Mesenchymal stem cell (in vitro differentiated cells and primary cell): Measurements from ENCODE around the gene IL9.

Experiments used
- DNase-seq: peaks from one replicate; pipeline ENCODE4 v3.0.0-alpha.2; 2013
- H2AFZ ChIP-seq: one replicate; pipeline ENCODE4 v1.6.1; 2013; ENCODE audit warnings: low read depth, mild to moderate bottlenecking, control low read depth, inconsistent platforms, low read length, moderate library complexity
- H2AK5ac ChIP-seq: 2 replicates; pipeline ENCODE4 v1.6.1; 2013; ENCODE audit warnings: low read length, moderate library complexity, mild to moderate bottlenecking, inconsistent platforms; ENCODE audit not compliant: severe bottlenecking
- H2BK120ac ChIP-seq: one replicate; pipeline ENCODE4 v1.6.1; 2013; ENCODE audit warnings: low read depth, mild to moderate bottlenecking, inconsistent platforms, low read length, moderate library complexity
- H2BK12ac ChIP-seq, 2 experiments: one replicate each; pipeline ENCODE4 v1.6.1; 2013; ENCODE audit warnings: inconsistent platforms in 2 of 2, low read length in 2 of 2, mild to moderate bottlenecking in 2 of 2, moderate library complexity in 2 of 2, control low read depth in 1 of 2
- H2BK15ac ChIP-seq: one replicate; pipeline ENCODE4 v1.6.1; 2013; ENCODE audit warnings: mild to moderate bottlenecking, low read depth, inconsistent platforms; ENCODE audit not compliant: poor library complexity, severe bottlenecking
- H2BK5ac ChIP-seq: 2 replicates; pipeline ENCODE4 v1.6.1; 2013; ENCODE audit warnings: low read depth, mild to moderate bottlenecking, low read length, control low read depth, inconsistent platforms; ENCODE audit not compliant: poor library complexity, severe bottlenecking
- H3K14ac ChIP-seq, 2 experiments: one replicate each; pipeline ENCODE4 v1.6.1; 2013; ENCODE audit warnings: inconsistent platforms in 2 of 2, low read length in 2 of 2, control low read depth in 1 of 2, mild to moderate bottlenecking in 1 of 2, moderate library complexity in 1 of 2
- H3K18ac ChIP-seq, 2 experiments: one replicate each; pipeline ENCODE4 v1.6.1; 2013; ENCODE audit warnings: inconsistent platforms in 2 of 2, low read length in 2 of 2, control low read depth in 1 of 2, low read depth in 1 of 2, mild to moderate bottlenecking in 1 of 2
- H3K23ac ChIP-seq, 2 experiments: one replicate each; pipeline ENCODE4 v1.6.1; 2013; ENCODE audit warnings: inconsistent platforms in 2 of 2, low read length in 2 of 2, mild to moderate bottlenecking in 2 of 2, moderate library complexity in 2 of 2, control low read depth in 1 of 2
- H3K27ac ChIP-seq: 2 replicates; pipeline ENCODE4 v1.5.1; 2013; ENCODE audit warnings: mild to moderate bottlenecking, moderate library complexity, low read length, control low read depth, inconsistent platforms; ENCODE audit not compliant: poor library complexity, severe bottlenecking
- H3K27me3 ChIP-seq, 2 experiments: 2 replicates each; pipeline versions ENCODE4 v1.6.1 to v1.7.0; 2013; ENCODE audit warnings: low read length in 2 of 2, mild to moderate bottlenecking in 2 of 2, moderate library complexity in 2 of 2, control low read depth in 1 of 2, inconsistent platforms in 1 of 2; ENCODE audit not compliant: control insufficient read depth in 1 of 2, insufficient read depth in 1 of 2
- H3K36me3 ChIP-seq, 2 experiments: 2 replicates each; pipeline versions ENCODE4 v1.6.1 to v1.7.0; 2013; ENCODE audit warnings: low read length in 2 of 2, control low read depth in 1 of 2, inconsistent platforms in 1 of 2, low read depth in 1 of 2, mild to moderate bottlenecking in 1 of 2; ENCODE audit not compliant: insufficient read depth in 2 of 2, control insufficient read depth in 1 of 2
- H3K4ac ChIP-seq, 2 experiments: one replicate each; pipeline ENCODE4 v1.6.1; 2013; ENCODE audit warnings: inconsistent platforms in 2 of 2, low read length in 2 of 2, mild to moderate bottlenecking in 2 of 2, moderate library complexity in 2 of 2, control low read depth in 1 of 2, low read depth in 1 of 2
- H3K4me1 ChIP-seq: 2 replicates; pipeline ENCODE4 v1.6.1; 2013; ENCODE audit warnings: low read depth, low read length, control low read depth; ENCODE audit not compliant: control insufficient read depth, insufficient read depth
- H3K4me2 ChIP-seq: 2 replicates; pipeline ENCODE4 v1.6.1; 2013; ENCODE audit warnings: low read length, mild to moderate bottlenecking, inconsistent platforms; ENCODE audit not compliant: poor library complexity, severe bottlenecking
- H3K4me3 ChIP-seq, 2 experiments: 2 replicates each; pipeline versions ENCODE4 v1.5.1 to v1.7.0; 2013; ENCODE audit warnings: low read length in 2 of 2, mild to moderate bottlenecking in 2 of 2, control low read depth in 1 of 2, low read depth in 1 of 2; ENCODE audit not compliant: insufficient read depth in 1 of 2
- H3K79me1 ChIP-seq: replicated peaks from 2 replicates; pipeline ENCODE4 v1.6.1; 2013; ENCODE audit warnings: mild to moderate bottlenecking, control low read depth, low read length, inconsistent platforms; ENCODE audit not compliant: poor library complexity, severe bottlenecking
- H3K9ac ChIP-seq: 2 replicates; pipeline ENCODE4 v1.7.0; 2013; ENCODE audit warnings: mild to moderate bottlenecking, low read length, moderate library complexity
- H3K9me3 ChIP-seq: 2 replicates; pipeline ENCODE4 v1.7.0; 2013; ENCODE audit warnings: mild to moderate bottlenecking, low read length; ENCODE audit not compliant: control insufficient read depth
- H4K8ac ChIP-seq: one replicate; pipeline ENCODE4 v1.6.1; 2013; ENCODE audit warnings: inconsistent platforms, mild to moderate bottlenecking, low read length, moderate library complexity
- H4K91ac ChIP-seq: one replicate; pipeline ENCODE4 v1.6.1; 2013; ENCODE audit warnings: mild to moderate bottlenecking, low read length, inconsistent platforms
- WGBS: methylation state at CpG from one replicate; pipeline ENCODE4 v1.1.7; 2013; ENCODE audit warnings: mixed read lengths; 5-methylcytosine and 5-hydroxymethylcytosine counted together

Gene IL9

DNA sequence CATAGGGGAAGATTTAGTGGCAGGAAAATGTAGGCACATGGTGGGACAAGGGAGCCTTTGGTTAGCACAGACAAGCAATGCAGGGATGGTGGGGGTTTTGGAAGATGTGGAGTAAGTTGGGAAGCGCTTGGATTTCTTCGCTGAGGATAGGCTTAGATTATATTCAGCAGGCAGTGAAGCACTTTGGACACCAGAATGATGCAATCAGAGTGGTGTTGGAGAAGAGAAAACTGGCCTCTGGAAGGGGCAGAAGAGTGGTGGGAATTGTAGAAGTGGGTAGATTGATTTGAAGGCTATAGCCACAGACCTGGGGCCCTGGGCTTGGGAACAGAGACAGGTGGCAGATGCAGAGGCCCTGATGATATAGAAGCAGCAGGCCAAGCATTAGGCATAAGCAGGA, 32.9 kb downstream of the IL9 start:
- Histone ChIP-seq H3K18ac (no peak overlapping the region), H3K14ac (no peak overlapping the region), H2AFZ (no peak overlapping the region), H3K27me3 (peaks cover 21 to 31% of the 10 kb centered on the region in 2 experiments), H3K4me2 (no peak overlapping the region), H3K79me1 (no peaks in the 10 kb centered on the region), H3K23ac (no peak overlapping the region), H3K4me1 (no peaks in the 10 kb centered on the region), H2BK15ac (no peak overlapping the region), H3K27ac (no peak overlapping the region), H3K4ac (no peak overlapping the region), H4K8ac (no peak overlapping the region), H2BK12ac (no peak overlapping the region), H3K4me3 (no peak overlapping the region), H3K9me3 (peaks cover 13% of the 10 kb centered on the region), H4K91ac (no peak overlapping the region), H2AK5ac (no peak overlapping the region), H2BK120ac (no peak overlapping the region), H2BK5ac (no peak overlapping the region), H3K36me3 (no peaks in the 10 kb centered on the region), H3K9ac (no peak overlapping the region)
- DNase-seq = no peak
- WGBS = 98% methylated on average over 2 of the region's 2 CpGs

DNA sequence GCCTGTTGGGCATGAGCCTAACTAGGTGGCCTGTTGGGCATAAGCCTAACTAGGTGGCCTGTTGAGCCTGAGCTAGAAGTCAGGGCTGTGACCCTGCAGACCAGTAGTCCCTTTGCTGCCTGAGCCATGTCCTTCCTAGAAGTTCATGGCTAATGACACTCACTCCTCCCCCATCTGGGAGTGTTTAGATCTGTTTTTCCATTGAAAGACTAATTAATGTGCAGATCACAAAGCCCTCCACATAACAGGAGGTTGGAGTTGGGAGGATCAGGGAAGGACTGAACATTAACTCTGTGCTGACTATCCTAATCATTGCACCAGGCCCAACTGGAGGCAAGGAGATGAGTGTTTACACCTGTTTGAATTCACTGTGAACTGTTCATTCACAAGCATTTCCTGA, 33.6 kb downstream of the IL9 start:
- no peak overlapping the region for H2BK15ac ChIP-seq
- H3K27me3 ChIP-seq = peaks cover 18 to 29% of the 10 kb centered on the region in 2 experiments
- H2AFZ ChIP-seq = no peak overlapping the region
- no peak overlapping the region for H2AK5ac ChIP-seq
- no peak overlapping the region for H3K27ac ChIP-seq
- no peaks in the 10 kb centered on the region for H3K4me1 ChIP-seq
- H2BK5ac ChIP-seq = no peak overlapping the region
- H2BK12ac ChIP-seq = no peak overlapping the region
- no peak overlapping the region for H3K4ac ChIP-seq
- H3K4me3 ChIP-seq = no peak overlapping the region
- no peak overlapping the region for H4K8ac ChIP-seq
- no peak overlapping the region for H3K14ac ChIP-seq
- no peaks in the 10 kb centered on the region for H3K79me1 ChIP-seq
- H2BK120ac ChIP-seq = no peak overlapping the region
- no peaks in the 10 kb centered on the region for H3K36me3 ChIP-seq
- no peak overlapping the region for H3K23ac ChIP-seq
- no peak overlapping the region for H3K9ac ChIP-seq
- DNase-seq = no peak
- no peak overlapping the region for H4K91ac ChIP-seq
- no peak overlapping the region for H3K4me2 ChIP-seq
- peaks cover 13% of the 10 kb centered on the region for H3K9me3 ChIP-seq
- H3K18ac ChIP-seq = no peak overlapping the region

DNA sequence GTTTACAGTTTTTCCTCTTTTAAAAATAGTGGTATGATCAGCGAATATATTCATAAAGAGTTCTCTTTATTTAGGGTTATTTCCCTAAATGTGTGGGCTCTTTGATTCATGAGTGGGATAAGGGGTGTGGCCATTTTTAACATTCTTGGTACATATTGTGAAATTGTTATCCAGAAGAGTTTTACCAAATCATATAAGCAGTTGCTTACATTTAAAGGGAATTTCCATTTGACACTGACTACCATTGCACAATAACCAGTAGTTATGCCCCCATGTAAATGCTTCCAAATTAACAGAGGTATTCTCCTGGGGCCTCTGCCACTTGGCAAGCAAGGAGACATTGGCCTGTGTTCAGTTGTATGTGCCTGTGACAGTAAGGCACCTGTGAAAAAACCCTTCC, 34.0 kb downstream of the IL9 start:
- H2BK5ac ChIP-seq = no peak overlapping the region
- no peaks in the 10 kb centered on the region for H3K36me3 ChIP-seq
- H2AK5ac ChIP-seq = no peak overlapping the region
- H2BK12ac ChIP-seq = no peak overlapping the region
- H3K9ac ChIP-seq = no peak overlapping the region
- H3K14ac ChIP-seq = no peak overlapping the region
- H3K23ac ChIP-seq = no peak overlapping the region
- H3K4ac ChIP-seq = no peak overlapping the region
- peaks cover 13% of the 10 kb centered on the region for H3K9me3 ChIP-seq
- H3K4me1 ChIP-seq = no peaks in the 10 kb centered on the region
- no peak overlapping the region for H2BK120ac ChIP-seq
- no peak overlapping the region for H3K4me2 ChIP-seq
- peaks cover 18 to 30% of the 10 kb centered on the region in 2 experiments for H3K27me3 ChIP-seq
- DNase-seq = no peak
- no peak overlapping the region for H3K27ac ChIP-seq
- no peak overlapping the region for H3K4me3 ChIP-seq
- no peak overlapping the region for H4K91ac ChIP-seq
- H3K18ac ChIP-seq = no peak overlapping the region
- no peaks in the 10 kb centered on the region for H3K79me1 ChIP-seq
- no peak overlapping the region for H2AFZ ChIP-seq
- H4K8ac ChIP-seq = no peak overlapping the region
- H2BK15ac ChIP-seq = no peak overlapping the region
- 83% methylated on average over 1 of the region's 1 CpG for WGBS

DNA sequence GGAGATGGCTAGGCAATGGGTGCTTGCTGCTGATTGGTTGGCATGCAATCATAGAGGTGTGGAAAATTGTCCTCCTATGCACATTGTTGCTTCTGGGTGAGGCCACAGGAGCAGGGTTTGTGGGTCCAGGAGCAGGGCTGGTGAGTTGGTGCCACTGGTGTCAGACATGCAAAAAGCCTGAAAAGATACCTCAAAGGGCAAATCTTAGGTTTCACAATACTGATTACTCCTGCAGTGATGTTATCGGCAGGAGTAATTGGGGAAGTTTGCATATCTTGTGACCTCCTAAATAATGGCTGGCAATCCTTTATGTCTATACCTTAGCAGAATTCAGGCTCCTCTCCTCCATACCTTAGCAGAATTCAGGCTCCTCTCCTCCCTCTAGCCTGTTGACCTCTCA, 36.0 kb downstream of the IL9 start:
- no peak overlapping the region for H2AFZ ChIP-seq
- H3K27me3 ChIP-seq = peaks cover 21 to 41% of the 10 kb centered on the region in 2 experiments
- H2BK5ac ChIP-seq = no peak overlapping the region
- WGBS = no CpG with 5 or more reads among the region's 1 CpG
- no peak overlapping the region for H3K4me3 ChIP-seq
- no peak overlapping the region for H4K8ac ChIP-seq
- H2AK5ac ChIP-seq = no peak overlapping the region
- H3K4me2 ChIP-seq = no peak overlapping the region
- DNase-seq = no peak
- H3K14ac ChIP-seq = no peak overlapping the region
- H3K4me1 ChIP-seq = no peaks in the 10 kb centered on the region
- no peak overlapping the region for H2BK15ac ChIP-seq
- no peak overlapping the region for H3K18ac ChIP-seq
- H3K4ac ChIP-seq = no peak overlapping the region
- no peaks in the 10 kb centered on the region for H3K79me1 ChIP-seq
- no peak overlapping the region for H2BK120ac ChIP-seq
- peaks cover 17% of the 10 kb centered on the region for H3K9me3 ChIP-seq
- H2BK12ac ChIP-seq = no peak overlapping the region
- H3K27ac ChIP-seq = no peak overlapping the region
- H3K23ac ChIP-seq = no peak overlapping the region
- H3K9ac ChIP-seq = no peak overlapping the region
- peak overlapping the region; percentile 28 for H4K91ac ChIP-seq
- H3K36me3 ChIP-seq = no peaks in the 10 kb centered on the region
